ENCODE measurements around the gene CBARP. TPM values are rescaled to one million over a fixed set of nuclear protein-coding genes. Genes with fewer than 3 reads are reported as not detected.

Gene CBARP
- total and polyA plus RNA-seq, 4 donors, result 0.05 to 0.25 (median 0.06) TPM; not detected in 1

- peak within 1 kb of the TSS in 2 of 3 donors; percentile 2 to 73 for H3K4me3 ChIP-seq (ENCODE audit: low read depth in 1 of 3, low read length in 3 of 3)
- H3K9ac ChIP-seq (ENCODE audit: low read depth in 1 of 2, low read length in 2 of 2), result peak within 1 kb of the TSS in 1 of 2 donors; percentile 37
- WGBS, result under 1% methylated on average over 113 of the region's 113 CpGs
- H3K27me3 ChIP-seq (ENCODE audit: control insufficient read depth in 4 of 4, insufficient read depth in 4 of 4, low read length in 3 of 4), result no peaks in the 10 kb centered on the region
- no peaks in the 10 kb centered on the region for H3K9me3 ChIP-seq (ENCODE audit: control insufficient read depth in 4 of 4, low read length in 3 of 4)
- H3K4me1 ChIP-seq (ENCODE audit: control insufficient read depth in 4 of 4, insufficient read depth in 4 of 4, low read length in 3 of 4), result peaks cover 15 to 55% (median 34%) of the 10 kb centered on the region in 4 donors
- no peak for TF ChIP-seq RAD21 (IDR thresholded peaks at IDR 0.05)
- no peak for TF ChIP-seq GABPA (IDR thresholded peaks at IDR 0.05 in 1 of 2, conservative IDR thresholded peaks at IDR 0.05 in 1 of 2)
- TF ChIP-seq SP1 (IDR thresholded peaks at IDR 0.05), result no peak
- no peak for TF ChIP-seq FOXA1 (IDR thresholded peaks at IDR 0.05)
- TF ChIP-seq NR2F2 (IDR thresholded peaks at IDR 0.05), result no peak
- TF ChIP-seq CTCF (IDR thresholded peaks at IDR 0.05; ENCODE audit: low read depth, low read length, missing input control), result no peak
- no peak for TF ChIP-seq HNF4A (conservative IDR thresholded peaks at IDR 0.05)
- TF ChIP-seq MAX (IDR thresholded peaks at IDR 0.05), result no peak
- H3K27ac ChIP-seq (ENCODE audit: low read depth in 1 of 2, low read length in 2 of 2), result peak within 1 kb of the TSS; percentile 82 to 90
- no peak for DNase-seq (ENCODE audit: low spot score)
- H3K36me3 ChIP-seq (ENCODE audit: control insufficient read depth in 4 of 4, insufficient read depth in 3 of 4, low read depth in 1 of 4, low read length in 3 of 4), result no peaks in the 10 kb centered on the region
Observed at GRCh38 chr19:1285737-1286360, 48.0 kb upstream of the CBARP start, which contains the start of gene EFNA2. Gene EFNA2 (plus strand): TSS chr19:1285873. CDS start chr19:1286169, 296 bp downstream.

- TF ChIP-seq EGR1 (IDR thresholded peaks at IDR 0.05; ENCODE audit: low read depth in 2 of 2), result no peak
- no peak for TF ChIP-seq YY1 (IDR thresholded peaks at IDR 0.05)
- Histone ChIP-seq H3K36me3 (ENCODE audit: control insufficient read depth in 4 of 4, insufficient read depth in 3 of 4, low read depth in 1 of 4, low read length in 3 of 4) (no peaks in the 10 kb centered on the region), H3K27me3 (ENCODE audit: control insufficient read depth in 4 of 4, insufficient read depth in 4 of 4, low read length in 3 of 4) (no peaks in the 10 kb centered on the region), H3K4me1 (ENCODE audit: control insufficient read depth in 4 of 4, insufficient read depth in 4 of 4, low read length in 3 of 4) (peaks cover 15 to 53% (median 34%) of the 10 kb centered on the region in 4 donors), H3K27ac (ENCODE audit: low read depth in 1 of 2, low read length in 2 of 2) (peak overlapping the region; percentile 82 to 90), H3K9ac (ENCODE audit: low read depth in 1 of 2, low read length in 2 of 2) (peak overlapping the region in 1 of 2 donors; percentile 37), H3K9me3 (ENCODE audit: control insufficient read depth in 4 of 4, low read length in 3 of 4) (no peaks in the 10 kb centered on the region), H3K4me3 (ENCODE audit: low read depth in 1 of 3, low read length in 3 of 3) (peak overlapping the region in 1 of 3 donors; percentile 73)
- no peak for DNase-seq (ENCODE audit: low spot score)
- 25% methylated on average over 51 of the region's 51 CpGs for WGBS
Observed at GRCh38 chr19:1284979-1285736, 47.4 kb upstream of the CBARP start.

DNA sequence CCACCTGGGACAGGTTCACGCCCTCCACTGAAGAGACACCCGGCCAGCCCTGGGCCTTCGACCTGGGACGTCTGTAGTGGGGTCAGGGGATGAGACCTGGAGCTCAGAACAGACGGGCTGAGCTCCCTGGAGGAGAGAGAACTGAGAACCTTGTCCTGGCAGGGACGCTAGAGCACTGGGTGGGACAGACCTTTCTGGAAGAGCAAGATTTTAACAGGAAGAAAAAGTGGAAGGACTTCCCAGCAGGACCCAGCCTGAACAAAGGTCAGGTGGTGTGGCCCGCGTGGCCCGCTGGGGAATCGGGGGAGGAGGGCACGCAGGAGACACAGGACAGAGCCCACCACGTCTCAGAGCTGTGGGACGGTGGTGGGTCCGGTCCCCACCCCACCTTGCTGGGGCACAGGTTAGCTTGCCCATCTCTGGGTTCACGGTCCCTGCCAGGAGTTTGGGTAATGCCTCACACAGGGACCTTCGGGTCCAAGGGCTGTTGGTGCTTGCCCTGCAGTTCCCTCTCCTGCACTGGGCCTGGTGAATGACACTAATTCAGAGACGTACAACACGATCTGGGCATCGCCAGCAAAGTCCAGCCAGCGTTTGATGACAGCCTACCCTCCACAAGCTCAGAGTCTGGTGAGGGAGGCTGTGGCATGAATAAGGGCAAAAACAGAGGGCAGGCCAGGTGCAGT lies 46.6 kb upstream of the CBARP start:
- Histone ChIP-seq H3K9me3 (ENCODE audit: control insufficient read depth in 4 of 4, low read length in 3 of 4) (no peaks in the 10 kb centered on the region), H3K36me3 (ENCODE audit: control insufficient read depth in 4 of 4, insufficient read depth in 3 of 4, low read depth in 1 of 4, low read length in 3 of 4) (no peaks in the 10 kb centered on the region), H3K27ac (ENCODE audit: low read depth in 1 of 2, low read length in 2 of 2) (peak overlapping the region; percentile 82 to 90), H3K27me3 (ENCODE audit: control insufficient read depth in 4 of 4, insufficient read depth in 4 of 4, low read length in 3 of 4) (no peaks in the 10 kb centered on the region), H3K9ac (ENCODE audit: low read depth in 1 of 2, low read length in 2 of 2) (no peak overlapping the region), H3K4me3 (ENCODE audit: low read depth in 1 of 3, low read length in 3 of 3) (peak overlapping the region in 1 of 3 donors; percentile 54), H3K4me1 (ENCODE audit: control insufficient read depth in 4 of 4, insufficient read depth in 4 of 4, low read length in 3 of 4) (peaks cover 15 to 60% (median 37%) of the 10 kb centered on the region in 4 donors)
- no peak for DNase-seq (ENCODE audit: low spot score)
- WGBS, result 27% methylated on average over 20 of the region's 20 CpGs
- TF ChIP-seq, protein P1, sequence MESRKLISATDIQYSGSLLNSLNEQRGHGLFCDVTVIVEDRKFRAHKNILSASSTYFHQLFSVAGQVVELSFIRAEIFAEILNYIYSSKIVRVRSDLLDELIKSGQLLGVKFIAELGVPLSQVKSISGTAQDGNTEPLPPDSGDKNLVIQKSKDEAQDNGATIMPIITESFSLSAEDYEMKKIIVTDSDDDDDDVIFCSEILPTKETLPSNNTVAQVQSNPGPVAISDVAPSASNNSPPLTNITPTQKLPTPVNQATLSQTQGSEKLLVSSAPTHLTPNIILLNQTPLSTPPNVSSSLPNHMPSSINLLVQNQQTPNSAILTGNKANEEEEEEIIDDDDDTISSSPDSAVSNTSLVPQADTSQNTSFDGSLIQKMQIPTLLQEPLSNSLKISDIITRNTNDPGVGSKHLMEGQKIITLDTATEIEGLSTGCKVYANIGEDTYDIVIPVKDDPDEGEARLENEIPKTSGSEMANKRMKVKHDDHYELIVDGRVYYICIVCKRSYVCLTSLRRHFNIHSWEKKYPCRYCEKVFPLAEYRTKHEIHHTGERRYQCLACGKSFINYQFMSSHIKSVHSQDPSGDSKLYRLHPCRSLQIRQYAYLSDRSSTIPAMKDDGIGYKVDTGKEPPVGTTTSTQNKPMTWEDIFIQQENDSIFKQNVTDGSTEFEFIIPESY (IDR thresholded peaks at IDR 0.05), result no peak
- TF ChIP-seq JUND (IDR thresholded peaks at IDR 0.05), result no peak
- peak in 1 of 2 donors; percentile 8 for TF ChIP-seq EGR1 (IDR thresholded peaks at IDR 0.05; ENCODE audit: low read depth in 2 of 2)
- peak in 1 of 2 donors; percentile 9 for TF ChIP-seq RAD21 (IDR thresholded peaks at IDR 0.05)
- TF ChIP-seq HNF4A (conservative IDR thresholded peaks at IDR 0.05), result peak; percentile 80 to 82
- TF ChIP-seq FOXA1 (IDR thresholded peaks at IDR 0.05), result no peak
- peak; percentile 32 for TF ChIP-seq YY1 (IDR thresholded peaks at IDR 0.05)
- TF ChIP-seq CTCF (IDR thresholded peaks at IDR 0.05; ENCODE audit: low read depth, low read length, missing input control), result no peak
- TF ChIP-seq MAX (IDR thresholded peaks at IDR 0.05), result peak; percentile 75
- peak; percentile 36 for TF ChIP-seq HNF4G (IDR thresholded peaks at IDR 0.05)
- peak; percentile 81 to 90 for TF ChIP-seq RXRA (IDR thresholded peaks at IDR 0.05)
- TF ChIP-seq SP1 (IDR thresholded peaks at IDR 0.05), result peak; percentile 72

All from liver (tissue), 9 donors.